ENCODE data around the gene DIPK1A.

DNA sequence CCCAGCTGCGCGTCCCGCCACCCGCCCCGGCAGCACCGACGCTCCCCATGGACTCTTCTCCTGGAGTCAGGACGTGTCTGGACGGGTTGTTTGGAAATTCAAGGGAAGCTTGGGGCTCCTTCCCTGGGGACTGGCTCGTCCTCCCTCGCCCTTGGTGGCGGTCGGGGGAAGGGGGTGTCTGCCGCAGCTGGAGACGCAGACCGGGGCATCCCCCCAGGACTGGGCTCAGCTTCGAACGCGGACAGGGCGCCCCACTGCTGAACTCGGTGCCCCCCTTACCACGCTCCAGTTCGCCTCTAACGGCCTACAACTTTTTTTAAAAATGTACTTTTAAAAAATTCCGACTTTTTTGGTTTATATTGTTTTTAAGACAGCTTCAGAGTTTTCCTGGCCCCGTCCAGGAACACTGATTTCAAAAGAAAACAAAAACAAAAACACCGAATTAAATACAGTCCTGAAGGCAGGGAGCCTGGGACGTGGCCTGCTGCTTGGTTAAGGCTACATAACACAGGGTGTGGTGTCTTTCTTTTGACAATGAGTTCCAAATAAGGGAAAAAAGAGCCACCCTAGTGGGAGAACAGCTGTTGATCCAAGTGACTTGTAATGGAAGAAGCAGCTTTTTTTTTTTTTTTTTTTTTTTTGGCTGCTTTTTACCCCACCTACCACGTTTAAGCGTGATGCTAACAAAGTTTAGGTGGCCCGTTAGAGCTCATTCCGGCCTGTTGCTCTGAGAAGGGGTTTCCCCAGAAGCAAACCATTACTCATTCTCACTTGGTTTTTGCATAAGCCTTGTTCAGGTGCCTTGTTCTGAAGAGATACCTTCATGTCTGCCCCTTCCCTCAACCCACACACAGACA lies 862 bp upstream of the DIPK1A start:
- TF ChIP-seq POLR2A (IDR thresholded peaks at IDR 0.05; ENCODE audit: extremely low read depth, insufficient read length), result no peak
- TF ChIP-seq, protein P1, sequence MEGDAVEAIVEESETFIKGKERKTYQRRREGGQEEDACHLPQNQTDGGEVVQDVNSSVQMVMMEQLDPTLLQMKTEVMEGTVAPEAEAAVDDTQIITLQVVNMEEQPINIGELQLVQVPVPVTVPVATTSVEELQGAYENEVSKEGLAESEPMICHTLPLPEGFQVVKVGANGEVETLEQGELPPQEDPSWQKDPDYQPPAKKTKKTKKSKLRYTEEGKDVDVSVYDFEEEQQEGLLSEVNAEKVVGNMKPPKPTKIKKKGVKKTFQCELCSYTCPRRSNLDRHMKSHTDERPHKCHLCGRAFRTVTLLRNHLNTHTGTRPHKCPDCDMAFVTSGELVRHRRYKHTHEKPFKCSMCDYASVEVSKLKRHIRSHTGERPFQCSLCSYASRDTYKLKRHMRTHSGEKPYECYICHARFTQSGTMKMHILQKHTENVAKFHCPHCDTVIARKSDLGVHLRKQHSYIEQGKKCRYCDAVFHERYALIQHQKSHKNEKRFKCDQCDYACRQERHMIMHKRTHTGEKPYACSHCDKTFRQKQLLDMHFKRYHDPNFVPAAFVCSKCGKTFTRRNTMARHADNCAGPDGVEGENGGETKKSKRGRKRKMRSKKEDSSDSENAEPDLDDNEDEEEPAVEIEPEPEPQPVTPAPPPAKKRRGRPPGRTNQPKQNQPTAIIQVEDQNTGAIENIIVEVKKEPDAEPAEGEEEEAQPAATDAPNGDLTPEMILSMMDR (IDR thresholded peaks at IDR 0.05; ENCODE audit: low read depth, low read length), result no peak

All from NB4 (cell line).